MCF 10A (cell line): ENCODE data around the gene PITPNB. TPM values are rescaled to one million over a fixed set of nuclear protein-coding genes. Genes with fewer than 3 reads are reported as not detected.

Experiments used
- Bru-seq: library from RNA; stranded (reverse); fragments of 400-500 nt; gene quantifications from one replicate; lab custom pipeline; 2021; lab: Mats Ljungman, UMichigan
- BruChase-seq, 2 experiments: library from RNA; stranded (reverse); fragments of 400-500 nt; gene quantifications; one replicate each; lab custom pipeline; 2021; lab: Mats Ljungman, UMichigan
- BruUV-seq: library from RNA; stranded (reverse); fragments of 400-500 nt; replicated peaks from 2 replicates; lab custom pipeline; 2021; lab: Mats Ljungman, UMichigan
- CTCF ChIA-PET: fragments of 300-600 bp; sonication (Branson Sonifier 250); formaldehyde crosslinking; extraction: SDS; loops from one replicate; lab custom pipeline; 2021; ENCODE audit warnings: antibody characterized with exemption, inconsistent platforms; lab: Yijun Ruan, JAX
- POLR2A ChIA-PET: fragments of 300-600, 350-650 bp; sonication (Branson Sonifier 250); formaldehyde crosslinking; extraction: SDS; loops from one replicate; lab custom pipeline; 2020; ENCODE audit warnings: antibody characterized with exemption, inconsistent platforms; lab: Yijun Ruan, JAX
- DNase-seq: peaks from one replicate; pipeline ENCODE4 v3.0.0-alpha.2; 2018; ENCODE audit not compliant: unreplicated experiment
- H3K27ac Mint-ChIP-seq: one replicate; pipeline ENCODE4 v1.8.0; 2022; ENCODE audit warnings: mild to moderate bottlenecking, low read depth, mixed read lengths; ENCODE audit not compliant: unreplicated experiment
- H3K27me3 Mint-ChIP-seq: one replicate; pipeline ENCODE4 v1.8.0; 2022; ENCODE audit warnings: mixed read lengths; ENCODE audit not compliant: insufficient read depth, unreplicated experiment
- H3K36me3 Mint-ChIP-seq: one replicate; pipeline ENCODE4 v1.8.0; 2022; ENCODE audit warnings: mild to moderate bottlenecking, moderate library complexity, mixed read lengths; ENCODE audit not compliant: insufficient read depth, unreplicated experiment
- H3K4me1 Mint-ChIP-seq: one replicate; pipeline ENCODE4 v1.8.0; 2022; ENCODE audit warnings: mixed read lengths; ENCODE audit not compliant: insufficient read depth, unreplicated experiment
- H3K4me3 Mint-ChIP-seq: one replicate; pipeline ENCODE4 v1.8.0; 2022; ENCODE audit warnings: mild to moderate bottlenecking, moderate library complexity, mixed read lengths; ENCODE audit not compliant: unreplicated experiment
- H3K9me3 Mint-ChIP-seq: one replicate; pipeline ENCODE4 v1.8.0; 2022; ENCODE audit warnings: mixed read lengths; ENCODE audit not compliant: unreplicated experiment
- CTCF ChIP-seq: fragments of 200-600 bp; IDR thresholded peaks from one replicate; pipeline ENCODE4 v1.8.0; 2022; ENCODE audit warnings: antibody characterized with exemption, mild to moderate bottlenecking; ENCODE audit not compliant: unreplicated experiment
- intact Hi-C: fragments of 100-400 bp; cut with micrococcal nuclease; formaldehyde crosslinking; loops from 2 replicates; pipeline ENCODE4 v1.14.1; 2022
- long read RNA-seq: library from polyadenylated mRNA; stranded (forward); transcript quantifications from one replicate; pipeline ENCODE4 v2.0.0, GENCODE V29; 2022
- total RNA-seq: library from RNA; stranded (reverse); gene quantifications from 2 replicates; pipeline ENCODE4 v1.2.3, GENCODE V29; 2022

Gene PITPNB
- total RNA-seq (93.1 and 124 TPM in 2 replicates), Bru-seq, nascent RNA (percentile 93 among the genes with signal in this experiment), BruChase-seq, experiment 1, labeled RNA remaining after a 6-hour chase (percentile 91 among the genes with signal in this experiment), BruChase-seq, experiment 2, labeled RNA remaining after a 2-hour chase (percentile 93 among the genes with signal in this experiment)
- long read RNA-seq, transcript PITPNB-208 (3 exons, 766 nt) = major isoform, 18 of 441 reads
- long read RNA-seq, partial matches to known transcripts = 14 of 441 reads
- long read RNA-seq, other reads (novel, unspliced or antisense) = 408 of 441 reads

- Mint-ChIP-seq H3K27me3 (no peaks in the 10 kb centered on the region), H3K27ac (peak within 1 kb of the TSS; percentile 97), H3K9me3 (no peaks in the 10 kb centered on the region), H3K36me3 (peaks cover 13% of the 10 kb centered on the region), H3K4me1 (peaks cover 39% of the 10 kb centered on the region), H3K4me3 (peak within 1 kb of the TSS; percentile 91)
- no peak for TF ChIP-seq CTCF
- TSS peak; percentile 70 for BruUV-seq
- DNase-seq = peak; percentile 98
- intact Hi-C loops = no loop called here
- CTCF ChIA-PET = interaction anchor here (0.6 to 4.8 kb wide), 12 partner anchors 10 to 1296 kb away, joined by 3 to 29 read pairs (median 4); no protein-coding TSS in a partner anchor
- POLR2A ChIA-PET = interaction anchor here (0.6 to 3.8 kb wide), 28 partner anchors 8 to 1435 kb away, joined by 3 to 90 read pairs (median 4); no protein-coding TSS in a partner anchor
Measured at GRCh38 chr22:27919222-27919941, at the start of gene PITPNB. Gene PITPNB, minus strand, starts transcription at chr22:27919256. Its CDS starts 65 bp downstream, at chr22:27919191.

- no peak overlapping the region for H3K27ac Mint-ChIP-seq
- H3K4me1 Mint-ChIP-seq = no peaks in the 10 kb centered on the region
- DNase-seq = no peak
- BruUV-seq = no TSS peak
- POLR2A ChIA-PET = no interaction called here
- no peaks in the 10 kb centered on the region for H3K27me3 Mint-ChIP-seq
- no peak overlapping the region for H3K4me3 Mint-ChIP-seq
- no peaks in the 10 kb centered on the region for H3K9me3 Mint-ChIP-seq
- H3K36me3 Mint-ChIP-seq = no peaks in the 10 kb centered on the region
- no peak for TF ChIP-seq CTCF
- CTCF ChIA-PET = no interaction called here
- intact Hi-C loops = no loop called here
Measured at GRCh38 chr22:27966168-27967064, 47.4 kb upstream of the PITPNB start.

- no peak for TF ChIP-seq CTCF
- POLR2A ChIA-PET = interaction anchor here (1.2 kb wide), 1 partner anchor 9 kb away, joined by 4 read pairs; no protein-coding TSS in a partner anchor
- DNase-seq = no peak
- Mint-ChIP-seq H3K27ac (no peak overlapping the region), H3K27me3 (no peaks in the 10 kb centered on the region), H3K4me3 (no peak overlapping the region), H3K36me3 (no peaks in the 10 kb centered on the region), H3K9me3 (no peaks in the 10 kb centered on the region), H3K4me1 (no peaks in the 10 kb centered on the region)
- CTCF ChIA-PET = interaction anchor here (1.2 kb wide), 1 partner anchor 32 kb away, joined by 3 read pairs; no protein-coding TSS in a partner anchor
- no TSS peak for BruUV-seq
- intact Hi-C loops = no loop called here
Measured at GRCh38 chr22:27962268-27963044, 43.4 kb upstream of the PITPNB start.
